DND-41 (cell line): ENCODE measurements around the gene PTGES3.

Experiments used
- ATAC-seq: fragments of 200-7000 bp; cut with Tn5 transposase; 3 replicates; pipeline ENCODE4 v1.9.1; 2021; ENCODE audit warnings: low read depth; ENCODE audit not compliant: insufficient read depth
- DNase-seq: peaks from one replicate; pipeline ENCODE4 v3.0.0-alpha.2; 2020
- H2AFZ ChIP-seq: 2 replicates; pipeline ENCODE4 v1.6.0; 2012; ENCODE audit warnings: low read depth, low read length
- H3K27ac ChIP-seq: 2 replicates; pipeline ENCODE4 v1.5.1; 2012; ENCODE audit warnings: low read length, inconsistent platforms
- H3K27me3 ChIP-seq: fragments of 200-600 bp; sonication (generic); 2 replicates; pipeline ENCODE4 v1.6.0; 2012; ENCODE audit warnings: low read length, mild to moderate bottlenecking, inconsistent platforms; ENCODE audit not compliant: insufficient read depth, poor library complexity
- H3K36me3 ChIP-seq: 2 replicates; pipeline ENCODE4 v1.5.1; 2012; ENCODE audit warnings: low read length, inconsistent platforms; ENCODE audit not compliant: insufficient read depth
- H3K4me1 ChIP-seq: 2 replicates; pipeline ENCODE4 v1.5.1; 2012; ENCODE audit warnings: mild to moderate bottlenecking, low read length; ENCODE audit not compliant: insufficient read depth
- H3K4me2 ChIP-seq: 2 replicates; pipeline ENCODE4 v1.6.0; 2012; ENCODE audit warnings: mild to moderate bottlenecking, moderate library complexity, low read length, inconsistent platforms; ENCODE audit not compliant: insufficient read depth
- H3K4me3 ChIP-seq, 2 experiments: fragments of 200-600 bp in 1 of 2; shearing (Covaris generic) in 1 of 2; 2 replicates each; pipeline ENCODE4 v1.5.1; 2012 to 2016; ENCODE audit warnings: inconsistent platforms in 2 of 2, low read length in 2 of 2, mild to moderate bottlenecking in 2 of 2, low read depth in 1 of 2, moderate library complexity in 1 of 2
- H3K79me2 ChIP-seq: 2 replicates; pipeline ENCODE4 v1.6.0; 2012; ENCODE audit warnings: low read length, inconsistent platforms; ENCODE audit not compliant: insufficient read depth
- H3K9ac ChIP-seq: 2 replicates; pipeline ENCODE4 v1.6.0; 2012; ENCODE audit warnings: low read depth, mild to moderate bottlenecking, inconsistent platforms, low read length, moderate library complexity
- H3K9me3 ChIP-seq: 2 replicates; pipeline ENCODE4 v1.5.1; 2012; ENCODE audit warnings: low read length, moderate library complexity, mild to moderate bottlenecking, inconsistent platforms; ENCODE audit not compliant: insufficient read depth, severe bottlenecking
- H4K20me1 ChIP-seq: 2 replicates; pipeline ENCODE4 v1.6.0; 2012; ENCODE audit warnings: low read length; ENCODE audit not compliant: insufficient read depth
- EZH2 ChIP-seq: IDR thresholded peaks from 3 replicates; pipeline ENCODE4 v1.6.1; 2012; ENCODE audit warnings: borderline replicate concordance, low read depth, mild to moderate bottlenecking, moderate library complexity, low read length, inconsistent platforms; ENCODE audit not compliant: severe bottlenecking
- TF ChIP-seq, protein P1 (sequence below): IDR thresholded peaks from 2 replicates; pipeline ENCODE4 v1.5.1; 2012; ENCODE audit warnings: borderline replicate concordance, low read length, moderate library complexity, mild to moderate bottlenecking; ENCODE audit not compliant: poor library complexity, severe bottlenecking; ENCODE audit errors: extremely low read depth

PTGES3 gene

DNA sequence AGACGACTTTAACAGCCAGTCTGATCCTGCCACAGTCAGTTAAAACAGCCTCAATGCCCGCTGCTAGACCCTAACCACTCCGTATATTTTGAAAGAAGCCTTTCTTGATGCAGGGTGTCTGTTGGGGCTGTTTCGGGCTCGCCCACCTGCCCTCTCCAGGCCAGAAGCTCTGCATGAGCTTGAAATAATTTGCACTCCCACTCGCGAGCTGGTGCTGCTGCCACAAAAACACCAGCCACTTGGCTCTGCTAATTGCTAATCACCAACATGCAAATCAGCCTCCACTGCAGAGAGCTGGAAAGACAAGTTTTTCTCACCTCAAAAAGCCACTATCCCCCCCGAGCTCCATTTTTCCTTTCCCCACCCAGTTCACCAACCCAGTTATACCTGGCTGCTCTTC, 73.5 kb downstream of the PTGES3 start:
- Histone ChIP-seq H3K4me3 (no peak overlapping the region), H3K4me1 (no peaks in the 10 kb centered on the region), H3K4me2 (no peak overlapping the region), H3K27ac (no peak overlapping the region), H3K36me3 (peaks cover 84% of the 10 kb centered on the region), H3K9me3 (no peaks in the 10 kb centered on the region), H2AFZ (no peak overlapping the region), H4K20me1 (peaks cover 13% of the 10 kb centered on the region), H3K79me2 (peaks cover 33% of the 10 kb centered on the region), H3K9ac (no peak overlapping the region), H3K27me3 (no peaks in the 10 kb centered on the region)
- DNase-seq (no peak), ATAC-seq (no peak)
- TF ChIP-seq EZH2 = no peak
- TF ChIP-seq, protein P1, sequence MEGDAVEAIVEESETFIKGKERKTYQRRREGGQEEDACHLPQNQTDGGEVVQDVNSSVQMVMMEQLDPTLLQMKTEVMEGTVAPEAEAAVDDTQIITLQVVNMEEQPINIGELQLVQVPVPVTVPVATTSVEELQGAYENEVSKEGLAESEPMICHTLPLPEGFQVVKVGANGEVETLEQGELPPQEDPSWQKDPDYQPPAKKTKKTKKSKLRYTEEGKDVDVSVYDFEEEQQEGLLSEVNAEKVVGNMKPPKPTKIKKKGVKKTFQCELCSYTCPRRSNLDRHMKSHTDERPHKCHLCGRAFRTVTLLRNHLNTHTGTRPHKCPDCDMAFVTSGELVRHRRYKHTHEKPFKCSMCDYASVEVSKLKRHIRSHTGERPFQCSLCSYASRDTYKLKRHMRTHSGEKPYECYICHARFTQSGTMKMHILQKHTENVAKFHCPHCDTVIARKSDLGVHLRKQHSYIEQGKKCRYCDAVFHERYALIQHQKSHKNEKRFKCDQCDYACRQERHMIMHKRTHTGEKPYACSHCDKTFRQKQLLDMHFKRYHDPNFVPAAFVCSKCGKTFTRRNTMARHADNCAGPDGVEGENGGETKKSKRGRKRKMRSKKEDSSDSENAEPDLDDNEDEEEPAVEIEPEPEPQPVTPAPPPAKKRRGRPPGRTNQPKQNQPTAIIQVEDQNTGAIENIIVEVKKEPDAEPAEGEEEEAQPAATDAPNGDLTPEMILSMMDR = no peak
